NCI-H446 (cell line): ENCODE measurements around the gene ABHD4.
"Not testable (repeated sequence)": the region's sequence is repeated elsewhere in the genome, so short reads cannot be mapped to it uniquely, and the experiment has no call there.

Source experiments
- DNase-seq, 2 experiments: peaks; one replicate each; lab custom pipeline; 2025; lab: John Stamatoyannopoulos, UW

ABHD4 gene

DNA sequence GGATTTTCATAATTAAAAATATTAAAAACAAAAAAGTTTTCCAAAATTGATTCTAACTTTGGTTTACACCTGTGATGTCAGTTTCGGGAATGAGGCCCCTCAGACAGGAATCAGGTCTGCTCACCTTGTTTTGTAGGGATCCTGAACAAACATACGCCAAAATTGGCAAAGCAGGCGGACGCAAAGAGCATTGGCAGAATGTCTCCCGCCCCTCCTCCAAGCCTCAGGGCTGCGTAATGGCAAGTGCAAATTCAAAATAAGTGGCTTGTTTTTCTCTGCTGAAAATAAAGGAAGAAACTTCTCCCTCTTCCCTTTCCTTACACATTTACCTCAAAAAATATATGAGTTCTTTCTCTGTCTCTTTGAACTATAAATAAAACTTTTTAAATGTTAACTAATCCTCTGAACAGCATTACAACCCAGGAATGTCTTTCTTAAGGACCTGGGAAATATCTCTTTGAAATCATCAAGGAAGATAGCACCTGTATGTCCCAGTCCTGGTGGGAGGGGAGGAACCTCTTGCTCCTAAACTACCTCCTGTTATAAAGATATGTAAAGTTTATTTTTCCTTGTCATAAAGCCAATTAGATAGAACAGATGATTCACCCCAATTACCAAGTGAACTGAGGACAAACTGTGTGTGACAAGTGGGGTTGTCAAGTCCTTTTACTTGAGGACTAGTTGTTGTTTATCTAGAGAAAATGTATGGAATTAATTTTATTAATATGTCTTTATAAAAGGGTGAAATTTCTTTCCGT is 29.6 kb downstream of the ABHD4 start:
- DNase-seq, result no peak

DNA sequence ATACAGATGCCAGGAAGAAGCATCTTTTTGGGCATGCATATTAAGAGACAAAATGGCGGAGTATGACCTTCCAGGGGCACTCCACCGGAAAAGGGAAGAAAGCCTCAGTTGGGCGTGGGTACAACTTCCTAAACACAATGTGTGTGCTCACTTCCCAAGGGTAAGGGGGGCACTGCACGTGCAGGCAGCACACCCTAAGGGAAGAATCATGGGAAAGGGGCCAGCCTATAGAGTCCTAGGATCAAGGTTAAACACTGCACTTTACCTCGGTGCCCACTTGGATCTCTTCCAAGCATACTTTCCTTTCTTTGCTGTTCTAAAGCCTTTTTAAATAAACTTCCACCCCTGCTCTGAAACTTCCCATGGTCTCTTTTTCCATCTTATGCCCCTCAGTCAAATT is 31.3 kb downstream of the ABHD4 start:
- DNase-seq, result no peak

DNA sequence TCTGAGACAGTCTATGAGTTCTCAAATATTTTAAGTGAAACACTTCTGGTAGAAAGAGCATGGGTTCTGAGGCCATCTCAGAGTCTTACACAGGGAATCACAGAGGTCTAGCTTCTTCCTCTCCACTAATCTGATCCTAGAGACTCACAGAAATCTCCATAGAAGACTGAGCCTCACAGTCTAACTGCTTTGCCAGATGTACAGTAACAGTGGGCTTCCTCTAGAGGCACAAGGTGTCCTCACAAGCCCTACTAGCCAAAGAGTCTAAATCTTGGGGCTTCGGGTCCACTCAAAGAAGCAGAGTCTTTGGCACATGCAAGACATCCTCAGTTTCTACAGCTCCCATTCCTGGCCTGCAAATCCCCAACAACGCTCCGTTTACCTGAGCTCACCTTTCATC is 32.0 kb downstream of the ABHD4 start:
- DNase-seq, result no peak

DNA sequence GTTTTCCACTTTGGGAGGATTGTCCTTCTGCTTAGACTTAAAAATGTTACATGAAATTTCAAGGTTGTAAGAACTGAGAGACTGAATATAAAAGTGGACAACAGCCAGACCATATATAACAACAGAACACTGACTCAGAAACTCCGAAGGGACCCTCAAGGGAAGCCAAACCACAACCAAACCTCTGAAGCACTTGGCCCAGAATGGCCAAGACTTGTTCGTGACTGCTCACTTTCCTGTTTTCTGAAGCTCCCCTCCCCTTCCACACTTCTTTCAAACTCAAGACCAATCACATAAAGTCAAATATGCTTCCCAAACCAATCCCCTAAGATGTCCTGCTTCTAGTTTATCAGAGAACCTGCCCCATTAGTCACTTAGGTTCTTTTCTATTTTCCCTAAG is 32.4 kb downstream of the ABHD4 start:
- no peak for DNase-seq

DNA sequence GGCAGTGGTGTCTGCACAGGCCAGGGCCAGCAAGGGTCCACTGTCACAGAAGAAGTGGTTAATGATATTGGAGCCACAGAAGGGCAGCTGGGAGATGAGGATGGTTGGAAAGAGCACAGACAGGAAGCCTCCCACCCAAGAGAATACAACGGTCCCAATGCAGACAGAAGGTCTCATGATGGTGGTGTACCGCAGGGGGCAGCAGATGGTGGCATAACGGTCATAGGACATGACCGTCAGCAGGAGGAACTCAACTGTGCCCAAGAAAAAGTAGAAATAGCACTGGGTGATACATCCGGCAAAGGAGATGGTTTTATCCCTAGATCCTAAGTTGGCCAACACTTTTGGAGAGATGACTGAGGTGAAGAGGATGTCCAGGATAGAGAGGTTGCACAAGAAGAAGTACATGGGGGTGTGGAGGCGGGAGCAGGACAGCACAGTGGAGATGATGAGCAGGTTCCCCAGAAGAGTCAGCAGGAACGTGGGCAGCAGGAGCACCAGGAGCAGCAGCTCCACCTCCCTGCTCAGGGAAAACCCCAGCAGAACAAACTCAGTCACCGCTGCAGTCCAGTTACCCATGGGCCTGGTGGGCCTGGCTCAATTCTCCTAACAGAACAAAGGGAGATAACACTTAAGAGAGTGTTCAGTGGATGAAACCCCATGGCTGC is 36.3 kb downstream of the ABHD4 start:
- no peak for DNase-seq

DNA sequence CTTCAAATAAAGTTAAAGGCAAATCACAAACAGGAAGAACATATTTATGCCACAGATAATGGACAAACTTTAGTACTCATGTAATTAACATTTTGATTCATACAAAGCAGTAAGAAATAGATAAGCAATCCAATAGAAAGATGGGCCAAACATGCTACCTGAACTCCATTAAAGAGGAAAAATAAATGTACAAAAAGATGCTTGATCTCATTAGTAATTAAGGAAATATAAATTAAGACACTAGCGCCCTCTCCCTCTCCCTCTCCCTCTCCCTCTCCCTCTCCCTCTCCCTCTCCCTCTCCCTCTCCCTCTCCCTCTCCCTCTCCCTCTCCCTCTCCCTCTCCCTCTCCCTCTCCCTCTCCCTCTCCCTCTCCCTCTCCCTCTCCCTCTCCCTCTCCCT is 37.9 kb downstream of the ABHD4 start:
- DNase-seq, result not testable (repeated sequence)

DNA sequence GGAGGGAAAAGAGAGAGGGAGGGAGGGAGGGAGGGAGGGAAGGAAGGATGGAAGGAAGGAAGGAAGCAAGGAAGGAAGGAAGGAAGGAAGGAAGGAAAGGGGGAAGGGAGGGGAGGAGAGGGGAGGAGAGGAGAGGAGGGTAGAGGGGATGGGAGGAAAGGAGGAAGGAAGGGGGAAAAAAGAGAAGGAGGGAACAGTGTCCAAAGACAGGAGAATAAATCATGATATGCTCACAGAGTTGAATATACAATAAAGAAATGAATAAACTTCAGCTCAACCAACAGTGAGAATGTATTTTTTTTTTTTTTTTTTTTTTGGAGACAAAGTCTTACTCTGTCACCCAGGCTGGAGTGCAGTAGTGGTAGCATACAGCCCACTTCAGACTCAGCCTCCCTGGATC is 42.1 kb downstream of the ABHD4 start:
- no peak for DNase-seq

DNA sequence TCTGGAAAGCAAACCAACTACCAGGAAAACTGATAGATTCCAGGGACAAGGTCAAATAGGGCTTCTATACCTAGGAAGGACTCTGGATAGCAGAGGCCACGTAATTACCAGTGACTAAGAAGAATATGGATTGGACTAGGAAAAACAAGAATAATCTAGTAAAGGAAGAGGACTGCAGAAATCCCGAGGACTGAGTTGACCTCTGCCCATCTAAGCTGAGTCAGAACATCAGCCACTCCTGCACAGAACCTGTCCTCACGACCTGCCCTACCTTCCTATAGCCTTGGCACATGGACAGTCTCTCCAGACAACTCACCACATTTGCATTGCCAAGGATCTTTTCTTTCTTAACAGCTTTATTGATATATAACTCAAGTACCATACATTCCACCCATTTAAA is 43.7 kb downstream of the ABHD4 start:
- DNase-seq, result no peak

DNA sequence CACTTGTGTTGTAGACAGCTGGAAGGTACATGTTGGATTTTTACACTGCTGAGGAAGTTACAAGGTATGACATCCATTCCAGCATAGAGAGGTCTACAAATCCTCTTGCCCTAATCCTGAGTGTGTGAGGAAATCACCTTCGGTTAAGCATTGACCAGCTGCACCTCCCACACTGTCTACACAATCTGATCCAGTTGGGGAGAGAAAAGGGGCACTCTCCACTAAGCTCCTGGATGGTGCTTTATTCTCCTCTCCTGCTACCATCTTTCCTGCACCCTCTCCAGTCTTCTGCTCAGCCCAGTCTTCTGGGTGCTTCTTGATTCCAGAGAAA is 46.2 kb downstream of the ABHD4 start, which contains the start of gene OR6J1:
OR6J1 (minus strand) TSS at position 48 of the 331 bp plus-strand sequence. CDS start 9,541 bp downstream, outside the sequence.
- no peak for DNase-seq

DNA sequence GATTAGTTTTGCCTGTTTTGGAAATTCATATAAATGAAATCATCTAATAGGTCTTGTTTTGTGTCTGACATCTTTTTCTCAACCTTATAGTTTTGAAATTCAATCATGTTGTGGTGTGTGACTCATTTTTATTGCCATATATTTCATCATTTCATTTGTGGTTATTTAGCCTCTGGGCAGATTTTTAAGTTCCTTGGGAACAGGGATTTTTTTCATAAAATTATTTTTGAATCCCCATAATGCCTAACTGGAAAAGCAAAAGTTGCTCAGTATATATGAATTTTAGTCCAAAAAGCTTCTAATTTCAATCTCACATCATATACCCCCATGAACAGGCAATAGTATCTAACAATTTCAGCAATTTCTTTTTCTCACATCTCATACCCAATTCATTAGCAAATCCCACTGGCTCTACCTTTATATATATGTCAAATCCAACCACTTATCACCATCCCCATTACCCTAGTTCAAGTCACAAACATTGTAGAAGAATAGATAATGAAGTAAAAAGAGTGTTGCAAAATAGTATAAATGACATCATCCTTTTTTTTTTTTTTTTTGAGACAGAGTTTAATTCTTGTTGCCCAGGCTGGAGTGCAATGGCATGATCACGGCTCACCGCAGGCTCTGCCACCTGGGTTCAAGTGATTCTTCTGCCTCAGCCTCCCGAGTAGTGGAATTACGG is 48.6 kb downstream of the ABHD4 start:
- no peak for DNase-seq

DNA sequence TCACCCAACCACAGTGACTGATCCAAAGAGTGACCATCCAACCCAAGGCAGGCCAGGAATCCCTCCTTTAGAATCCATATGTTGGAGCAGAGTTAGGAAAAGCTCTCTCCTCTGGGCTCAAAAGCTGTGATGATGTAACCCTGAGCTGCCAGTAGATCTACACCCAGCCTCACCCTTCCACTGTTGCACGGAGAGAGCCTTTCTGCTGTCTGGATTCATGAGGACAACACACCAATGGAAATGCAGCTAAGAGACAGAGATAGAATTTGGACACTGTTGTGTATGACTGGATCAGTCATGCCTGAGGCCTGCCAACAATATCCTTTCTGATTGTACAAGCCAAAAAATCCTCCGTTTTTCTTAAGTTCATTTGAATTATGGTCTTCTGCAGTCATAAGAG is 50.4 kb downstream of the ABHD4 start:
- no peak for DNase-seq

DNA sequence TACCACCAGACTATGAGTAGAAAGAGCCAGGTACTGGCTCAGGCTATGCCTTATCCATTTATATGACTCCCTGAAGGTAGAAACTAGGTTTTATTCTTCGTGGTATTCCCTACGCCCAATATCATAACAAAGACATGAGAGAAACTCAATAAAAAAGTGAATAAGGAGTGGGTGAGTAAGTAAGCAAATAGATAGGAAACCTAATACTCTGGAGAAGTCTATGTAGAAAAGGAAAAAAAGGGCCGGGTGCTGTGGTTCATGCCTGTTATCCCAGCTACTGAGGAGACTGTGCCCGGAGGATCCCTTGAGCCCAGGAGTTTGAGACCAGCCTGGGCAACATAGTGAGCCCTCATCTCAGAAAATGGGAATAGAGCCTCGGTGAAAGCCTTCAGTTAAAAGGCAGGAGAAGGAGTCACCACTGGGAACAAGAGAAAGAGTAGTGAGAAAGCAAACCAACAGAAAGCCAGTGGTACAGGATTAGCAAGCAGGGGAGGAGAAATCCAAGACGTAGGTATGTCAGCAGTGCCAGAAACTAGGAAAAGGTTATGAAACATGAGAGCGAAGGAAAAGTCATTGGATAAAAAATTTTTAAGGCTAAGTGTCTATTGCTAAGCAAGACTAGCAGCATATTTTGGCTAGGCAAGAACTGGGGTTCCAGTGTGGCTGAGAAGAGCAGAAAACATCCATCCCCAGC is 52.1 kb downstream of the ABHD4 start:
- no peak for DNase-seq

DNA sequence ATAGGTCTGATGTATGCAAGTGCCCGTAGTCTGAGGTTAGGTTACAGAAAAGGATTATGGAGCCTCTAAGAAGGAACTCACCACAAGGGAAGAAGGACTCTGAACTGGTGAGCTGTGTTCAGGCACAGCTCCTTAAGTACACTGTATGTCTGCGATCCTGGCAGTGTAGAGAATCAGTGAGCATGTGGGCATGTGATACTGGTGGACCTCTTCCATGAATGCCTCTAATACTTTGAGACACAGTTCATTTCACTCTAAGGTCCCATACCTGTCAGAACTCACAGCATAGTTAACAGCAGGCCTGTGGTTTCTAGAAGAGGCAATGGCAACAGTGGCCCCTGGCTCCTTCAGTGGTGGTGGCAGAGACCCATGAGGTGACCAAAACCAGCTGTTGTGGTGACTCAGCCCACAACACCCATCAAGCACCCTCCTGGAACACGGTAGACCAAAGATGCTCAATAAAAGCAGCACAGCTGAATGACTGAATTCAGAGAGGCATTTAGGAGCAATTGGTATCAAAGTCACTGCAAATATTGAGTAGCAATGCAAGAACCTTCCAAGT is 52.9 kb downstream of the ABHD4 start:
- no peak for DNase-seq

DNA sequence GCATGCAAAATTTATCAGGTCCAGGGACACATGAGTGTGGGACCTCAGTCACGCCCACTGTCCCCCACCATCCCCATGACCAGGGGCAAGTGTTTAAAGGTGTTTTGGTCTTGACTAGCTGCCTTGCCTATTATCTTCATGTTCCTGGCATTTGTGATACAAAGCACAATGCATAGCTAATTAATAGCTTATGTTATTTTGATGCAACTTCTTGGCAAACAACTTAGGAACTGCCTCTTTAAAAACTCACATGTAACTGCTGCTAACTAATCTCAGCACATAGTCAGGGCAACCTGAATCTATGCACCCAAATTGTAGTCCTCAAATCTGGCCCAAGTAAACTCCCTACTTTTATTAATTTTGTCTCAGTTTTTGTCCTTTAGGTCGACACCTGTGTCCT is 53.5 kb downstream of the ABHD4 start:
- no peak for DNase-seq

DNA sequence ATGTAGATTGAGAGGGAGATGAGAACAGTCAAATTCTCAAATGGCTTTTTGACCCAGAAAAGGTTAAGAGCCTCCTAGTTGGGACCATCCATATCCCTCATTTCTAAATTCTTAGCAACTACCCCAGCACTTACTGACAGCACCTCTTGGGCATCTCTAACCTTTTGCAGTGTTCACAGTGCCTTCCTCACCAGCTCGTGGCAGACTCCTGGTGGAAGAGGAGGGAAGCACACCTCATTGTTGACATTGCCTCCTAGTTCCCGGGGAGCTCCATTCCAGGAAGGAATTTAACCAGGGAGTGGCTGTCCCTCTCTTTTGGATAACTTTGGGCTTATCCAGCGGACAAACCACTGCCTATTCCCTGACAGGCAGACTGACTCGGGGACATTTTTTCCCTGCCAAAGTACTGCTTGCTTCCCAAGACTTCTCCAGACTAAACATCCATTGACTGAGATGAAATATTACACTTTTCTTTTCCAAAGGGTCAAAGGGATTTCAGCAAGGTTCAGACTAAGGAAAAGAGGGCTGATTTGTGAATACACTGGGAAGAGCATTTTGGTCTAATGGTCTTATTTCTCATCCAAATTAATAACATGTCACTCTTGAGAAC is 55.0 kb downstream of the ABHD4 start:
- DNase-seq, result peak; percentile 50 to 72

DNA sequence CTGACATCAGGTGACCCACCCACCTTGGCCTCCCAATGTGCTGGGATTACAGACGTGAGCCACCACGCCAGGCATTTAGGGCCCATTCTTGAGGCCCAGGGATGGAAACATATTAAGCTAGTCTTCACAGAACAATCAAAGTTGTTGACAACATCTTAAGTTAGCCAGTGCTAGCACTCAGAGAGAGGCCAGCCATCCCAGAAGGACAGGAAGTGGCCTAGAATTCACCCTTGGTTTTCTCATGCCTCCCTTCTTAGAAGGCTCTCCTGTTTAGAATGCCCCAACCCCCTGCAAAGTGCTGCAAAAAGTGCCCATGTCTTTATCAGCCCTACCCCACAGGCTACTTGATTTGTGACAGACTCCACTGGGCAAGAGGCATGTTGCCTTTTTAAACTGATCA is 58.1 kb downstream of the ABHD4 start:
- DNase-seq, result no peak

DNA sequence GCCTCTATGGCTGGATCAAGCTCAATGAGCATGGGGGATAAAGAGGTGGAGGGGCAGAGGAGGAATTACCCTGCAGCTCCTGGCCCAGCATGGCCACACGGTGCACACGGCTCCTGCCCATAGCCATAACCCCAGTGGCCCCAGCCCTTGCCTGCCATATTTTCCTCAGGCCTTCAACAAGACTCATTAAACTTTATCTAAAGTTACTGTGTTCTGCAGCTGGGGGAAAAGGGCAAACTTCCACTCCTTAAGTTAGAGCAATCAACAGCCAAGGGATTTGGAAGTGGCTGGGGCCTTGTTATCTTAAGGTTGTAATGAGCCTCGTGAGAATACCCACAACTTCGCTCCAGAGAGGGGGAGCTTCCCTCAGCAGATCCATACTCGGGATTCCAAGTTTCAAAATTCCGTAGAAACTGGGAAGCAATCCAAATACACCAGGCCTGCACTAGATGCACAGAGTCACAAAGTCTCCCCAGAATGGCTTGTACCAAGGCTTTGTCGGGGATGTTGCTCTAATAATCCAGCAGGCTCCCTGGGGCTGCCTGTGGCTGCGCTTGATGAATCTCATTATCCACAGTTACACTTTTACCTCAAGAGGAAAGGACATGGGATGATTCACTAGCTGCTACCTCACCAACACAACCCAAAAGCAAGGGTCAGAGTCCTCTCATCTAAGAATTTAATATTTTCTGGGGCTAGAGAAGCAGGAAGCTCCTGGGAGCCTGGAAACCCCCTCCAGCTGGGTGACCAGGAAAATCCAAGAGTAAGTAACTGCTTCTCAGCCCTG is 59.0 kb downstream of the ABHD4 start:
- DNase-seq, result no peak

DNA sequence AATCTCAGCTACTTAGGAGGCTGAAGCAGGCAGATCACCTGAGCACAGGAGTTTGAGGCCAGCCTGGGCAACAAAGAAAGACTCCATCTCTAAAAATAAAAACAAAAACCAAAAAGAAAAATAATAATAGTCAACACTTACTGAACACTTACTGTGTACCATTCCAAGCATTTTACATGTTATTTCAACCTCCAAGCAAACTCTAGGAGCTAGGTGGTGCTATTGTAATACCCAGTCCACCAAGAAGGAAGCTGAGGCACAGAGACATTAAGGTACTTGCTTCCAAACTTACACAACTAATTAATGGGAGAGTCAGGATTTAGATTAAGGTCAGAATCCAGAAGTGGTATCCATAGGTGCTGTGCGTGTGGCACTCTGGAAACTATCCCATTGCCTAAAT is 59.8 kb downstream of the ABHD4 start:
- no peak for DNase-seq

DNA sequence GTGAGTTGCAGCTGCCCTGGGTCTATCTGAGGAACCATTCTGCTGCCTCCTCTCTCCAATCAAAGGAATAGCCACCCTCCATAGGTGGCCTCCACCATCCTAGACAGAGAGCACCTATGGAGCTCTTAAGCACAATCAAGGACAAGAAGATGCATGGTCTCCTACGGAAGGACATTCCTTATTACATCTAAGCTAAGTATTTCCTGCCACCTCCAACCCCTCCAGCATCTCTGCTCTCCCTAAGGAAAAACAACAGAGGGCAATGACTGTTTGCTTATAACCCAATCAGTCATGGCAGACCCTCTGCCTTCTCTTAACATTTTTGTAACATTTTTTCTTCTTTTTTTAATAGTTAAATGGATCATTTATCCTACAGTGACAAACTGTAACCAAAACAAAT is 60.8 kb downstream of the ABHD4 start:
- no peak for DNase-seq

DNA sequence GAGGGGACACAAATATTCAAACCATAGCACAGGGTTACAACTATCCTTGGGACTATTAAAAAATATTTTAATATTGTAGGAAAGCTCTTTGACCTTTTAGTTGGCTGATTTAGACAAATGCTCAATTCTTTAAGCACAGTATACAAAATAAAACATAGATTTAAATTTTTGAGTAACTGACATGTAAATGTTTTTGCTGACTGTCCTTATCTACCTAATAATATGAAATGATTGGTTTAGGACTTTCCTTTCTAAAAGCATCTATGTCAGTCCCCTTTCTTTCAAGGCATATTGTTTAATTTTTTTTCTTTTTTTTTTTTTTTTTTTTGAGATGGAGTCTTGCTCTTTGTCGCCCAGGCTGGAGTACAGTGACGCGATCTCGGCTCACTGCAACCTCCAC is 62.6 kb downstream of the ABHD4 start:
- DNase-seq, result no peak
